Liver (tissue), 9 donors: ENCODE measurements around the gene MTURN. TPM values are rescaled to one million over a fixed set of nuclear protein-coding genes. Genes with fewer than 3 reads are reported as not detected.

Experiments
- DNase-seq: peaks from one replicate; pipeline ENCODE4 v3.0.0-alpha.2; 2017; ENCODE audit warnings: low spot score
- H3K27ac ChIP-seq, 2 donors: one replicate each; pipeline ENCODE4 v1.7.0; 2013; ENCODE audit warnings: inconsistent platforms in 2 of 2, low read length in 2 of 2, control low read depth in 1 of 2, low read depth in 1 of 2, mild to moderate bottlenecking in 1 of 2
- H3K27me3 ChIP-seq, 4 donors: one replicate each; pipeline versions ENCODE4 v1.6.1 to v1.7.0; 2013; ENCODE audit warnings: low read length in 3 of 4, inconsistent platforms in 1 of 4, mild to moderate bottlenecking in 1 of 4, moderate library complexity in 1 of 4; ENCODE audit not compliant: control insufficient read depth in 4 of 4, insufficient read depth in 4 of 4
- H3K36me3 ChIP-seq, 4 donors: one replicate each; pipeline versions ENCODE4 v1.6.1 to v1.7.0; 2013; ENCODE audit warnings: low read length in 3 of 4, mild to moderate bottlenecking in 3 of 4, low read depth in 1 of 4, moderate library complexity in 1 of 4; ENCODE audit not compliant: control insufficient read depth in 4 of 4, insufficient read depth in 3 of 4
- H3K4me1 ChIP-seq, 4 donors: one replicate each; pipeline versions ENCODE4 v1.6.1 to v1.7.0; 2013; ENCODE audit warnings: low read length in 3 of 4, mild to moderate bottlenecking in 3 of 4, moderate library complexity in 1 of 4; ENCODE audit not compliant: control insufficient read depth in 4 of 4, insufficient read depth in 4 of 4
- H3K4me3 ChIP-seq, 3 donors: one replicate each; pipeline versions ENCODE4 v1.6.1 to v1.7.0; 2013; ENCODE audit warnings: low read length in 3 of 3, control low read depth in 1 of 3, low read depth in 1 of 3, mild to moderate bottlenecking in 1 of 3
- H3K9ac ChIP-seq, 2 donors: one replicate each; pipeline ENCODE4 v1.7.0; 2013; ENCODE audit warnings: low read length in 2 of 2, mild to moderate bottlenecking in 2 of 2, moderate library complexity in 2 of 2, control low read depth in 1 of 2, low read depth in 1 of 2
- H3K9me3 ChIP-seq, 4 donors: one replicate each; pipeline versions ENCODE4 v1.6.1 to v1.7.0; 2013; ENCODE audit warnings: low read length in 3 of 4; ENCODE audit not compliant: control insufficient read depth in 4 of 4
- FOXA1 ChIP-seq: IDR thresholded peaks from 2 replicates; pipeline ENCODE4 v1.6.1; 2016; ENCODE audit warnings: antibody characterized with exemption
- FOXA2 ChIP-seq: IDR thresholded peaks from 2 replicates; pipeline ENCODE4 v1.6.1; 2016; ENCODE audit warnings: antibody characterized with exemption
- GABPA ChIP-seq, 2 donors: IDR thresholded peaks in 1 of 2; conservative IDR thresholded peaks in 1 of 2; 2 replicates each; pipeline ENCODE4 v1.6.1; 2016; ENCODE audit warnings: antibody characterized with exemption in 2 of 2, mild to moderate bottlenecking in 1 of 2, moderate library complexity in 1 of 2
- HNF4A ChIP-seq, 2 donors: conservative IDR thresholded peaks; 2 replicates each; pipeline ENCODE4 v1.6.1; 2016; ENCODE audit warnings: antibody characterized with exemption in 2 of 2, mild to moderate bottlenecking in 2 of 2
- HNF4G ChIP-seq: IDR thresholded peaks from 2 replicates; pipeline ENCODE4 v1.6.1; 2016; ENCODE audit warnings: antibody characterized with exemption
- JUND ChIP-seq, 2 donors: IDR thresholded peaks; 2 replicates each; pipeline ENCODE4 v1.6.1; 2016; ENCODE audit warnings: antibody characterized with exemption in 2 of 2
- RAD21 ChIP-seq, 2 donors: IDR thresholded peaks; 2 replicates each; pipeline ENCODE4 v1.6.1; 2016; ENCODE audit warnings: antibody characterized with exemption in 2 of 2, mild to moderate bottlenecking in 2 of 2
- RXRA ChIP-seq, 2 donors: IDR thresholded peaks; 2 replicates each; pipeline ENCODE4 v1.6.1; 2017 to 2018; ENCODE audit warnings: antibody characterized with exemption in 2 of 2, mild to moderate bottlenecking in 1 of 2
- SP1 ChIP-seq: IDR thresholded peaks from 2 replicates; pipeline ENCODE4 v1.6.1; 2018; ENCODE audit warnings: antibody characterized with exemption, mild to moderate bottlenecking
- YY1 ChIP-seq: IDR thresholded peaks from 2 replicates; pipeline ENCODE4 v1.6.1; 2016; ENCODE audit warnings: antibody characterized with exemption, mild to moderate bottlenecking
- WGBS: extraction: QIAGEN DNeasy Blood & Tissue Kit; methylation state at CpG from one replicate; pipeline ENCODE4 v1.1.7; 2013; 5-methylcytosine and 5-hydroxymethylcytosine counted together
- polyA plus RNA-seq, 2 donors: library from polyadenylated mRNA; stranded (reverse) in 1 of 2; unstranded in 1 of 2; fragments of 200-250 nt in 1 of 2; fragments of >200 nt in 1 of 2; fragmentation: Nextera tagmentation in 1 of 2; extraction: Ambion mirVana in 1 of 2; gene quantifications; one replicate each; pipeline versions ENCODE4 v1.2.1 to v1.2.3, GENCODE V29; 2013 to 2015
- total RNA-seq, 2 donors: library from RNA; depleted of rRNA; stranded (reverse); fragments of >200 nt; gene quantifications; one replicate each; pipeline ENCODE4 v1.2.3, GENCODE V29; 2014
- TF ChIP-seq, protein P1 (sequence below): IDR thresholded peaks from 2 replicates; pipeline ENCODE4 v1.6.1; 2016; ENCODE audit warnings: antibody characterized with exemption
- TF ChIP-seq, protein P2 (sequence below): fragments of 150-350 bp; IDR thresholded peaks from 2 replicates; pipeline ENCODE4 v1.5.1; 2017; ENCODE audit warnings: improper control_type of control experiment, low read depth, low read length; ENCODE audit not compliant: missing input control
- TF ChIP-seq, protein P3 (sequence below): IDR thresholded peaks from 2 replicates; pipeline ENCODE4 v1.6.1; 2016; ENCODE audit warnings: antibody characterized with exemption
- TF ChIP-seq, protein P4 (sequence below): IDR thresholded peaks from 2 replicates; pipeline ENCODE4 v1.6.1; 2016; ENCODE audit warnings: antibody characterized with exemption, mild to moderate bottlenecking
- donor health status: healthy.
- donor health status: healthy.
- donor health status: healthy.
- donor health status: healthy.
- donor health status: healthy.

The MTURN gene
- total and polyA plus RNA-seq, 4 donors: 2.4 to 14.4 (median 6.1) TPM

DNA sequence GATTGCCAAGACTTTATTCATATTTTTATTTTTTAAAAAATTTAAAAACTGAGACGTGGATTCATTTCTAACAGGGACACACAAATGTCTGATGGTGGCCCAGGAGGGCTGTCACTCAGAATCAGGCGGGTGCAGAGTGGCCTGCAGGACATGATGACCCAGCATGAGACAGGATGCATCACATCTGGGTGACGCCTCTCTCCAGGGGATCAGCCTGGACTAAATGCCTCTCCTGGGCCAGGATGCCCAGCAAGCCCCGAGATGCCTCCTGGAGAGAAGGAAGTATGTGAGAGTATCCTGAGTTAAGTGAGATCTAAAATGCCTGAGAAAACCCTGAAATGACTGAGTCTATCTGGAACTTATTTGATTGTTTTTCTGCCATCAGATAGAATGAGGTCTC lies 16.9 kb upstream of the MTURN start:
- no peak overlapping the region for H3K27ac ChIP-seq
- H3K36me3 ChIP-seq: no peaks in the 10 kb centered on the region
- peaks cover 0 to 9% (median 4%) of the 10 kb centered on the region in 4 donors for H3K4me1 ChIP-seq
- TF ChIP-seq RXRA (IDR thresholded peaks at IDR 0.05): no peak
- TF ChIP-seq, protein P1, sequence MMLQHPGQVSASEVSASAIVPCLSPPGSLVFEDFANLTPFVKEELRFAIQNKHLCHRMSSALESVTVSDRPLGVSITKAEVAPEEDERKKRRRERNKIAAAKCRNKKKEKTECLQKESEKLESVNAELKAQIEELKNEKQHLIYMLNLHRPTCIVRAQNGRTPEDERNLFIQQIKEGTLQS: no peak
- no peak for TF ChIP-seq HNF4A (conservative IDR thresholded peaks at IDR 0.05)
- TF ChIP-seq SP1: no peak
- no peak for TF ChIP-seq GABPA (IDR thresholded peaks at IDR 0.05 in 1 of 2, conservative IDR thresholded peaks at IDR 0.05 in 1 of 2)
- TF ChIP-seq, protein P2, sequence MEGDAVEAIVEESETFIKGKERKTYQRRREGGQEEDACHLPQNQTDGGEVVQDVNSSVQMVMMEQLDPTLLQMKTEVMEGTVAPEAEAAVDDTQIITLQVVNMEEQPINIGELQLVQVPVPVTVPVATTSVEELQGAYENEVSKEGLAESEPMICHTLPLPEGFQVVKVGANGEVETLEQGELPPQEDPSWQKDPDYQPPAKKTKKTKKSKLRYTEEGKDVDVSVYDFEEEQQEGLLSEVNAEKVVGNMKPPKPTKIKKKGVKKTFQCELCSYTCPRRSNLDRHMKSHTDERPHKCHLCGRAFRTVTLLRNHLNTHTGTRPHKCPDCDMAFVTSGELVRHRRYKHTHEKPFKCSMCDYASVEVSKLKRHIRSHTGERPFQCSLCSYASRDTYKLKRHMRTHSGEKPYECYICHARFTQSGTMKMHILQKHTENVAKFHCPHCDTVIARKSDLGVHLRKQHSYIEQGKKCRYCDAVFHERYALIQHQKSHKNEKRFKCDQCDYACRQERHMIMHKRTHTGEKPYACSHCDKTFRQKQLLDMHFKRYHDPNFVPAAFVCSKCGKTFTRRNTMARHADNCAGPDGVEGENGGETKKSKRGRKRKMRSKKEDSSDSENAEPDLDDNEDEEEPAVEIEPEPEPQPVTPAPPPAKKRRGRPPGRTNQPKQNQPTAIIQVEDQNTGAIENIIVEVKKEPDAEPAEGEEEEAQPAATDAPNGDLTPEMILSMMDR: no peak
- no peak for TF ChIP-seq RAD21 (IDR thresholded peaks at IDR 0.05)
- no peak for TF ChIP-seq FOXA1
- TF ChIP-seq JUND (IDR thresholded peaks at IDR 0.05): no peak
- no peak for TF ChIP-seq HNF4G
- TF ChIP-seq, protein P3, sequence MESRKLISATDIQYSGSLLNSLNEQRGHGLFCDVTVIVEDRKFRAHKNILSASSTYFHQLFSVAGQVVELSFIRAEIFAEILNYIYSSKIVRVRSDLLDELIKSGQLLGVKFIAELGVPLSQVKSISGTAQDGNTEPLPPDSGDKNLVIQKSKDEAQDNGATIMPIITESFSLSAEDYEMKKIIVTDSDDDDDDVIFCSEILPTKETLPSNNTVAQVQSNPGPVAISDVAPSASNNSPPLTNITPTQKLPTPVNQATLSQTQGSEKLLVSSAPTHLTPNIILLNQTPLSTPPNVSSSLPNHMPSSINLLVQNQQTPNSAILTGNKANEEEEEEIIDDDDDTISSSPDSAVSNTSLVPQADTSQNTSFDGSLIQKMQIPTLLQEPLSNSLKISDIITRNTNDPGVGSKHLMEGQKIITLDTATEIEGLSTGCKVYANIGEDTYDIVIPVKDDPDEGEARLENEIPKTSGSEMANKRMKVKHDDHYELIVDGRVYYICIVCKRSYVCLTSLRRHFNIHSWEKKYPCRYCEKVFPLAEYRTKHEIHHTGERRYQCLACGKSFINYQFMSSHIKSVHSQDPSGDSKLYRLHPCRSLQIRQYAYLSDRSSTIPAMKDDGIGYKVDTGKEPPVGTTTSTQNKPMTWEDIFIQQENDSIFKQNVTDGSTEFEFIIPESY: no peak
- DNase-seq: no peak
- WGBS: 91% methylated on average over 4 of the region's 4 CpGs
- no peak overlapping the region for H3K4me3 ChIP-seq
- peaks cover 1 to 5% (median 2%) of the 10 kb centered on the region in 4 donors for H3K9me3 ChIP-seq
- H3K9ac ChIP-seq: no peak overlapping the region
- no peaks in the 10 kb centered on the region for H3K27me3 ChIP-seq

DNA sequence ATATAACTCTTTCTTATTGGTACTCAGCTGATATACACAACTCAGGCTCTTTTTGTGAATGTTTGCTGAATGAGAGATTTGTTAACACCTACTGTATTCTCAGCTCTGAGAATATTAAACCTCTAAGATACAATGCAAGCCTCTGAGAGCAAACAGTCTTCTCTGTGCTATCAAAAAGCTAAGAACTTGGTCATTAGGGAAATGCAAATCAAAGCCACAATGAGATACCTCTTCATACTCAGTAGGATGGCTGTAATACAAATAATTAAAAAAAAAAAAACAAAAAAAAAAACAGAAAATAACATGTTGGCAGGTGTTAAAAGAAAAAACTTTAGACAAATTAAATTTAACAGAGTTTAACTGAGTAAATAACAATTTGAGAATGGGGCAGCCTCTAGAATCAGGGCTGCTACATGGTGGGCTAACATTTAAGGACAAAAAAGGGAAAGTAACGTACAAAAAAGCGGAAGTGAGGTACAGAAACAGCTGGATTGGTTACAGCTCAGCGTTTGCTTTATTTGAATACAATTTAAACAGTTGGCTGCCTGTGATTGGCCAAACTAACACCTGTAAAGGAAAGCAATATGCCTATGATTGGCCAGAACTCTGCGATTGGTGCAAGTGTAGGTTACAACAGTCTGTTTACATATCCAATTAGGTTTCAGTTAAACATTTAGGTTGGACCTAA lies 14.8 kb upstream of the MTURN start:
- Histone ChIP-seq H3K36me3 (no peaks in the 10 kb centered on the region), H3K4me3 (no peak overlapping the region), H3K9me3 (no peaks in the 10 kb centered on the region), H3K27me3 (no peaks in the 10 kb centered on the region), H3K27ac (no peak overlapping the region), H3K9ac (no peak overlapping the region), H3K4me1 (peaks cover 0 to 9% (median 4%) of the 10 kb centered on the region in 4 donors)
- TF ChIP-seq HNF4G: no peak
- TF ChIP-seq, protein P4, sequence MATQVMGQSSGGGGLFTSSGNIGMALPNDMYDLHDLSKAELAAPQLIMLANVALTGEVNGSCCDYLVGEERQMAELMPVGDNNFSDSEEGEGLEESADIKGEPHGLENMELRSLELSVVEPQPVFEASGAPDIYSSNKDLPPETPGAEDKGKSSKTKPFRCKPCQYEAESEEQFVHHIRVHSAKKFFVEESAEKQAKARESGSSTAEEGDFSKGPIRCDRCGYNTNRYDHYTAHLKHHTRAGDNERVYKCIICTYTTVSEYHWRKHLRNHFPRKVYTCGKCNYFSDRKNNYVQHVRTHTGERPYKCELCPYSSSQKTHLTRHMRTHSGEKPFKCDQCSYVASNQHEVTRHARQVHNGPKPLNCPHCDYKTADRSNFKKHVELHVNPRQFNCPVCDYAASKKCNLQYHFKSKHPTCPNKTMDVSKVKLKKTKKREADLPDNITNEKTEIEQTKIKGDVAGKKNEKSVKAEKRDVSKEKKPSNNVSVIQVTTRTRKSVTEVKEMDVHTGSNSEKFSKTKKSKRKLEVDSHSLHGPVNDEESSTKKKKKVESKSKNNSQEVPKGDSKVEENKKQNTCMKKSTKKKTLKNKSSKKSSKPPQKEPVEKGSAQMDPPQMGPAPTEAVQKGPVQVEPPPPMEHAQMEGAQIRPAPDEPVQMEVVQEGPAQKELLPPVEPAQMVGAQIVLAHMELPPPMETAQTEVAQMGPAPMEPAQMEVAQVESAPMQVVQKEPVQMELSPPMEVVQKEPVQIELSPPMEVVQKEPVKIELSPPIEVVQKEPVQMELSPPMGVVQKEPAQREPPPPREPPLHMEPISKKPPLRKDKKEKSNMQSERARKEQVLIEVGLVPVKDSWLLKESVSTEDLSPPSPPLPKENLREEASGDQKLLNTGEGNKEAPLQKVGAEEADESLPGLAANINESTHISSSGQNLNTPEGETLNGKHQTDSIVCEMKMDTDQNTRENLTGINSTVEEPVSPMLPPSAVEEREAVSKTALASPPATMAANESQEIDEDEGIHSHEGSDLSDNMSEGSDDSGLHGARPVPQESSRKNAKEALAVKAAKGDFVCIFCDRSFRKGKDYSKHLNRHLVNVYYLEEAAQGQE: no peak
- TF ChIP-seq, protein P1: no peak
- no peak for TF ChIP-seq RXRA (IDR thresholded peaks at IDR 0.05)
- no peak for TF ChIP-seq RAD21 (IDR thresholded peaks at IDR 0.05)
- no peak for TF ChIP-seq YY1
- no peak for TF ChIP-seq FOXA2
- TF ChIP-seq GABPA (IDR thresholded peaks at IDR 0.05 in 1 of 2, conservative IDR thresholded peaks at IDR 0.05 in 1 of 2): no peak
- TF ChIP-seq, protein P3: no peak
- no peak for TF ChIP-seq SP1
- TF ChIP-seq FOXA1: no peak
- 88% methylated on average over 4 of the region's 4 CpGs for WGBS
- no peak for DNase-seq
